ENCODE results near the gene ZNF76.

GRCh38 chr6:35298625-35299140 is 39.1 kb downstream of the ZNF76 start:
- TF ChIP-seq, protein P1, sequence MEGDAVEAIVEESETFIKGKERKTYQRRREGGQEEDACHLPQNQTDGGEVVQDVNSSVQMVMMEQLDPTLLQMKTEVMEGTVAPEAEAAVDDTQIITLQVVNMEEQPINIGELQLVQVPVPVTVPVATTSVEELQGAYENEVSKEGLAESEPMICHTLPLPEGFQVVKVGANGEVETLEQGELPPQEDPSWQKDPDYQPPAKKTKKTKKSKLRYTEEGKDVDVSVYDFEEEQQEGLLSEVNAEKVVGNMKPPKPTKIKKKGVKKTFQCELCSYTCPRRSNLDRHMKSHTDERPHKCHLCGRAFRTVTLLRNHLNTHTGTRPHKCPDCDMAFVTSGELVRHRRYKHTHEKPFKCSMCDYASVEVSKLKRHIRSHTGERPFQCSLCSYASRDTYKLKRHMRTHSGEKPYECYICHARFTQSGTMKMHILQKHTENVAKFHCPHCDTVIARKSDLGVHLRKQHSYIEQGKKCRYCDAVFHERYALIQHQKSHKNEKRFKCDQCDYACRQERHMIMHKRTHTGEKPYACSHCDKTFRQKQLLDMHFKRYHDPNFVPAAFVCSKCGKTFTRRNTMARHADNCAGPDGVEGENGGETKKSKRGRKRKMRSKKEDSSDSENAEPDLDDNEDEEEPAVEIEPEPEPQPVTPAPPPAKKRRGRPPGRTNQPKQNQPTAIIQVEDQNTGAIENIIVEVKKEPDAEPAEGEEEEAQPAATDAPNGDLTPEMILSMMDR (IDR thresholded peaks at IDR 0.05; ENCODE audit: low read length) = no peak
- TF ChIP-seq EZH2 (optimal IDR thresholded peaks at IDR 0.05; ENCODE audit: low read depth, low read length) = no peak

All from MM.1S (cell line).